ENCODE data around the gene FKBP7.

GRCh38 chr2:178506949-178507348, 28.5 kb upstream of the FKBP7 start:
- TF ChIP-seq, protein P1, sequence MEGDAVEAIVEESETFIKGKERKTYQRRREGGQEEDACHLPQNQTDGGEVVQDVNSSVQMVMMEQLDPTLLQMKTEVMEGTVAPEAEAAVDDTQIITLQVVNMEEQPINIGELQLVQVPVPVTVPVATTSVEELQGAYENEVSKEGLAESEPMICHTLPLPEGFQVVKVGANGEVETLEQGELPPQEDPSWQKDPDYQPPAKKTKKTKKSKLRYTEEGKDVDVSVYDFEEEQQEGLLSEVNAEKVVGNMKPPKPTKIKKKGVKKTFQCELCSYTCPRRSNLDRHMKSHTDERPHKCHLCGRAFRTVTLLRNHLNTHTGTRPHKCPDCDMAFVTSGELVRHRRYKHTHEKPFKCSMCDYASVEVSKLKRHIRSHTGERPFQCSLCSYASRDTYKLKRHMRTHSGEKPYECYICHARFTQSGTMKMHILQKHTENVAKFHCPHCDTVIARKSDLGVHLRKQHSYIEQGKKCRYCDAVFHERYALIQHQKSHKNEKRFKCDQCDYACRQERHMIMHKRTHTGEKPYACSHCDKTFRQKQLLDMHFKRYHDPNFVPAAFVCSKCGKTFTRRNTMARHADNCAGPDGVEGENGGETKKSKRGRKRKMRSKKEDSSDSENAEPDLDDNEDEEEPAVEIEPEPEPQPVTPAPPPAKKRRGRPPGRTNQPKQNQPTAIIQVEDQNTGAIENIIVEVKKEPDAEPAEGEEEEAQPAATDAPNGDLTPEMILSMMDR (IDR thresholded peaks at IDR 0.05), result no peak
- TF ChIP-seq EZH2 (IDR thresholded peaks at IDR 0.05), result no peak
- no peak for TF ChIP-seq EZH2phosphoT487 (IDR thresholded peaks at IDR 0.05)

All from neural progenitor cell (in vitro differentiated cells).